Measurements from ENCODE around the gene HOXA7. TPM values are rescaled to one million over a fixed set of nuclear protein-coding genes. Genes with fewer than 3 reads are reported as not detected.
A peak's percentile ranks its signal among the peaks of the same experiment; 100 is the strongest.

The HOXA7 gene
- total and polyA plus RNA-seq, 2 of the 8 experiments (the other 6 are each of a cell fraction or from before 2014, with no cell fraction given): 0.03 TPM; not detected in 1

DNA sequence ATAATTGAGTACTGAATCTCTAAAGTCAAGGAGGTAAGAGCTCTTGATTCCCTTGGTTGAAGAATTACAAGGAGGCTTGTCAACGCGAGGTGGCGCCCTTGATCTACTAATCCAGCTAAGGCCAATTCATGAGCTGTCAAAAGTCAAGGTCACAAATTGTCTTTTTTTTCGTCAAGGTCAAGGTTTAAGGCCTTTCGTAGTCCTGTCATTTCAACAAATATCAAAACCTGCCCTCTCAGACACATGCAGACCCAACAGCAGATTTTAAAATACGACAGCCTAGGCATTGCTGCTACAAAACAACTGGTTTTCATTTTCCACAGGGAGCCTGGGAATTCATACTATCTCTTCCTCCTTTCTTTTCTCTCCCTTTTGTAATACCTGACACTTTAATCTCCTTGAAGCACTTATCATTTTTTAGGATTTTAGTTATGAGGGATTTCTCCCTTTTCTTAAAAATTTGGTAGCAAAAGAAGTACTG is 39.9 kb upstream of the HOXA7 start:
- Histone ChIP-seq H4K8ac (ENCODE audit: extremely low read depth, insufficient read depth, low read length) (no peak overlapping the region), H4K91ac (replicated peaks; ENCODE audit: insufficient read length, low read length) (no peak overlapping the region), H2BK15ac (ENCODE audit: low read length) (no peak overlapping the region), H3K4me2 (ENCODE audit: insufficient read depth in 1 of 2, low read depth in 2 of 2, low read length in 2 of 2) (no peak overlapping the region), H3K9ac (replicated peaks in 1 of 4; ENCODE audit: extremely low read depth in 1 of 4, low read depth in 3 of 4, low read length in 3 of 4) (no peak overlapping the region), H3K4me1 (replicated peaks in 1 of 4; ENCODE audit: control insufficient read depth in 3 of 4, insufficient read depth in 4 of 4, low read length in 3 of 4) (peaks cover 0 to 6% (median 4%) of the 10 kb centered on the region in 4 experiments; a peak in 4 of 7 replicates), H2BK20ac (ENCODE audit: low read length) (no peak overlapping the region), H2BK5ac (ENCODE audit: low read depth, low read length) (no peak overlapping the region), H3K9me3 (ENCODE audit: insufficient read depth in 2 of 2, low read depth in 1 of 2, low read length in 1 of 2) (peaks cover 0 to 3% of the 10 kb centered on the region in 2 experiments; a peak in 1 of 4 replicates), H3K4ac (replicated peaks; ENCODE audit: insufficient read length, low read depth, low read length) (no peak overlapping the region), H4K5ac (ENCODE audit: insufficient read length, low read depth, low read length) (no peak overlapping the region), H3K79me2 (ENCODE audit: control insufficient read depth in 1 of 2, insufficient read depth in 2 of 2, low read length in 2 of 2) (no peaks in the 10 kb centered on the region), H3K23me2 (ENCODE audit: low read depth, low read length) (no peaks in the 10 kb centered on the region; the same call in 1 of the 2 replicates), H2BK120ac (replicated peaks; ENCODE audit: low read depth, low read length) (no peak overlapping the region), H3K14ac (ENCODE audit: insufficient read length) (no peak overlapping the region), H3K18ac (ENCODE audit: extremely low read depth, low read length) (no peak overlapping the region), H4K20me1 (replicated peaks in 1 of 2; ENCODE audit: control insufficient read depth in 1 of 2, insufficient read depth in 2 of 2, low read length in 2 of 2) (peaks cover 28 to 34% of the 10 kb centered on the region in 2 experiments), H3K79me1 (ENCODE audit: low read depth, low read length) (no peaks in the 10 kb centered on the region; the same call in 1 of the 2 replicates), H2AFZ (ENCODE audit: low read length) (no peak overlapping the region), H2BK12ac (ENCODE audit: low read depth, low read length) (no peak overlapping the region), H3K23ac (ENCODE audit: insufficient read length) (no peak overlapping the region), H2AK5ac (ENCODE audit: low read depth, low read length) (no peak overlapping the region), H3K56ac (replicated peaks; ENCODE audit: insufficient read length, low read depth, low read length) (no peak overlapping the region), H3K27ac (ENCODE audit: low read depth, low read length) (no peak overlapping the region), H3K27me3 (replicated peaks in 1 of 4; ENCODE audit: control insufficient read depth in 3 of 4, extremely low read depth in 1 of 4, insufficient read depth in 3 of 4, low read length in 3 of 4) (peaks cover 83 to 100% (median 95%) of the 10 kb centered on the region in 4 experiments), H3K4me3 (ENCODE audit: extremely low read depth in 1 of 4, insufficient read depth in 2 of 4, low read depth in 3 of 4, low read length in 4 of 4) (no peak overlapping the region), H3K36me3 (ENCODE audit: control insufficient read depth in 2 of 4, insufficient read depth in 4 of 4, low read length in 3 of 4) (peaks cover 0 to 15% (median 0%) of the 10 kb centered on the region in 4 experiments; a peak in 1 of 8 replicates)
- 9% methylated on average over 6 of the region's 6 CpGs; no CpG with 5 or more reads in 1 of the 2 experiments for WGBS, 2 experiments (ENCODE audit: extremely low coverage in 1 of 2, insufficient coverage in 1 of 2, insufficient read length in 1 of 2, insufficient replicate concordance in 2 of 2, low coverage in 1 of 2, low lambda C conversion rate in 2 of 2, missing lambda C conversion rate in 1 of 2)
- DNase-seq (ENCODE audit: low read depth in 1 of 2, low spot score in 2 of 2): peak in 1 of 2 experiments; percentile 90
- POLR2A ChIA-PET (ENCODE audit: partially characterized antibody): no interaction called here
- FAIRE-seq: peak; percentile 99
- CTCF ChIA-PET (ENCODE audit: partially characterized antibody): interaction anchor here (0.6 to 3.2 kb wide), 45 partner anchors 8 to 900 kb away, joined by 3 to 31 read pairs (median 4); no protein-coding TSS in a partner anchor
- TF ChIP-seq SIN3A (conservative IDR thresholded peaks at IDR 0.05 in 1 of 2, IDR thresholded peaks at IDR 0.05 in 1 of 2; ENCODE audit: low read depth in 1 of 2, low read length in 2 of 2) (peak in 1 of 2 experiments; percentile 80; a peak in 2 of 4 replicates), RBBP5 (IDR thresholded peaks at IDR 0.05; ENCODE audit: borderline replicate concordance, low read depth, low read length) (no peak), BACH1 (IDR thresholded peaks at IDR 0.05; ENCODE audit: low read length) (no peak), ZNF274 (IDR thresholded peaks at IDR 0.05; ENCODE audit: borderline replicate concordance, extremely low read depth, low read length) (no peak), TCF12 (IDR thresholded peaks at IDR 0.05; ENCODE audit: low read depth, low read length) (no peak), JUND (IDR thresholded peaks at IDR 0.05; ENCODE audit: low read length) (no peak), KDM5A (IDR thresholded peaks at IDR 0.05; ENCODE audit: low read length) (no peak), TEAD4 (IDR thresholded peaks at IDR 0.05; ENCODE audit: low read depth, low read length) (no peak), RAD21 (IDR thresholded peaks at IDR 0.05 in 1 of 2, conservative IDR thresholded peaks at IDR 0.05 in 1 of 2; ENCODE audit: low read depth in 2 of 2, low read length in 2 of 2) (peak; percentile 96 to 97)
- TF ChIP-seq, protein P1, sequence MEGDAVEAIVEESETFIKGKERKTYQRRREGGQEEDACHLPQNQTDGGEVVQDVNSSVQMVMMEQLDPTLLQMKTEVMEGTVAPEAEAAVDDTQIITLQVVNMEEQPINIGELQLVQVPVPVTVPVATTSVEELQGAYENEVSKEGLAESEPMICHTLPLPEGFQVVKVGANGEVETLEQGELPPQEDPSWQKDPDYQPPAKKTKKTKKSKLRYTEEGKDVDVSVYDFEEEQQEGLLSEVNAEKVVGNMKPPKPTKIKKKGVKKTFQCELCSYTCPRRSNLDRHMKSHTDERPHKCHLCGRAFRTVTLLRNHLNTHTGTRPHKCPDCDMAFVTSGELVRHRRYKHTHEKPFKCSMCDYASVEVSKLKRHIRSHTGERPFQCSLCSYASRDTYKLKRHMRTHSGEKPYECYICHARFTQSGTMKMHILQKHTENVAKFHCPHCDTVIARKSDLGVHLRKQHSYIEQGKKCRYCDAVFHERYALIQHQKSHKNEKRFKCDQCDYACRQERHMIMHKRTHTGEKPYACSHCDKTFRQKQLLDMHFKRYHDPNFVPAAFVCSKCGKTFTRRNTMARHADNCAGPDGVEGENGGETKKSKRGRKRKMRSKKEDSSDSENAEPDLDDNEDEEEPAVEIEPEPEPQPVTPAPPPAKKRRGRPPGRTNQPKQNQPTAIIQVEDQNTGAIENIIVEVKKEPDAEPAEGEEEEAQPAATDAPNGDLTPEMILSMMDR (IDR thresholded peaks at IDR 0.05; ENCODE audit: control extremely low read depth in 1 of 3, insufficient read depth in 1 of 3, low read depth in 1 of 3, low read length in 3 of 3): peak; percentile 9 to 82 (median 76)

Data from H1 (cell line).